GM21717 (cell line): Measurements from ENCODE around the gene SS18.
"Not testable (repeated sequence)": the region's sequence is repeated elsewhere in the genome, so short reads cannot be mapped to it uniquely, and the experiment has no call there.

Experiments used
- ATAC-seq: cut with Tn5 transposase; IDR thresholded peaks from one replicate; pipeline ENCODE4 v1.9.1; 2021; ENCODE audit warnings: mild to moderate bottlenecking, moderate library complexity; ENCODE audit not compliant: unreplicated experiment

Gene SS18

GRCh38 chr18:26090130-26091046 is at the start of gene SS18:
TSS of gene SS18 (minus strand) at chr18:26090613. CDS start at chr18:26090569, 44 bp downstream.
- peak; percentile 84 for ATAC-seq

- ATAC-seq: no peak
These were observed 45.1 kb upstream of the SS18 start for GRCh38 chr18:26135548-26135947.

GRCh38 chr18:26134107-26134506 is 43.7 kb upstream of the SS18 start:
- ATAC-seq: no peak

- ATAC-seq: no peak
These were observed 43.2 kb upstream of the SS18 start, which contains the start of gene PSMA8 for GRCh38 chr18:26133652-26134051. TSS of gene PSMA8 (plus strand) at chr18:26133869. CDS start at chr18:26133966, 97 bp downstream.

GRCh38 chr18:26128192-26128591 is 37.8 kb upstream of the SS18 start:
- not testable (repeated sequence) for ATAC-seq

GRCh38 chr18:26127786-26128185 is 37.4 kb upstream of the SS18 start:
- ATAC-seq: no peak

- ATAC-seq: not testable (repeated sequence)
These were observed 31.6 kb upstream of the SS18 start for GRCh38 chr18:26121994-26122393.

GRCh38 chr18:26121476-26121875 is 31.1 kb upstream of the SS18 start:
- ATAC-seq: no peak

- no peak for ATAC-seq
These were observed 28.8 kb upstream of the SS18 start for GRCh38 chr18:26119246-26119645.

- no peak for ATAC-seq
These were observed 13.6 kb upstream of the SS18 start for GRCh38 chr18:26104035-26104434.

GRCh38 chr18:26103579-26103978 is 13.2 kb upstream of the SS18 start:
- no peak for ATAC-seq

GRCh38 chr18:26097563-26097962 is 7.2 kb upstream of the SS18 start:
- no peak for ATAC-seq

- ATAC-seq: no peak
These were observed 6.4 kb upstream of the SS18 start for GRCh38 chr18:26096852-26097251.

- ATAC-seq: peak; percentile 46
These were observed 726 bp upstream of the SS18 start for GRCh38 chr18:26091047-26091630.

GRCh38 chr18:26089293-26090129 is 902 bp downstream of the SS18 start:
- ATAC-seq: peak; percentile 15

GRCh38 chr18:26088487-26088886 is 1.9 kb downstream of the SS18 start:
- ATAC-seq: no peak

GRCh38 chr18:26086959-26087358 is 3.5 kb downstream of the SS18 start:
- ATAC-seq: no peak

GRCh38 chr18:26085056-26085455 is 5.4 kb downstream of the SS18 start:
- ATAC-seq: no peak

- ATAC-seq: no peak
These were observed 7.3 kb downstream of the SS18 start for GRCh38 chr18:26083099-26083498.

GRCh38 chr18:26082475-26082874 is 7.9 kb downstream of the SS18 start:
- no peak for ATAC-seq

GRCh38 chr18:26074246-26074645 is 16.2 kb downstream of the SS18 start:
- ATAC-seq: no peak
